ENCODE results near the gene GRK6. TPM values are rescaled to one million over a fixed set of nuclear protein-coding genes. Genes with fewer than 3 reads are reported as not detected.

Gene GRK6
- total RNA-seq, 1 donor from 2014 or later: 25.7 TPM

- no peak for FAIRE-seq
- no peak for DNase-seq (ENCODE audit: low spot score in 2 of 2)
These were observed 22.9 kb downstream of the GRK6 start for GRCh38 chr5:177449140-177450061.

- DNase-seq (ENCODE audit: low spot score in 2 of 2): no peak
- no peak for FAIRE-seq
These were observed 24.4 kb downstream of the GRK6 start for GRCh38 chr5:177450667-177451424.

DNA sequence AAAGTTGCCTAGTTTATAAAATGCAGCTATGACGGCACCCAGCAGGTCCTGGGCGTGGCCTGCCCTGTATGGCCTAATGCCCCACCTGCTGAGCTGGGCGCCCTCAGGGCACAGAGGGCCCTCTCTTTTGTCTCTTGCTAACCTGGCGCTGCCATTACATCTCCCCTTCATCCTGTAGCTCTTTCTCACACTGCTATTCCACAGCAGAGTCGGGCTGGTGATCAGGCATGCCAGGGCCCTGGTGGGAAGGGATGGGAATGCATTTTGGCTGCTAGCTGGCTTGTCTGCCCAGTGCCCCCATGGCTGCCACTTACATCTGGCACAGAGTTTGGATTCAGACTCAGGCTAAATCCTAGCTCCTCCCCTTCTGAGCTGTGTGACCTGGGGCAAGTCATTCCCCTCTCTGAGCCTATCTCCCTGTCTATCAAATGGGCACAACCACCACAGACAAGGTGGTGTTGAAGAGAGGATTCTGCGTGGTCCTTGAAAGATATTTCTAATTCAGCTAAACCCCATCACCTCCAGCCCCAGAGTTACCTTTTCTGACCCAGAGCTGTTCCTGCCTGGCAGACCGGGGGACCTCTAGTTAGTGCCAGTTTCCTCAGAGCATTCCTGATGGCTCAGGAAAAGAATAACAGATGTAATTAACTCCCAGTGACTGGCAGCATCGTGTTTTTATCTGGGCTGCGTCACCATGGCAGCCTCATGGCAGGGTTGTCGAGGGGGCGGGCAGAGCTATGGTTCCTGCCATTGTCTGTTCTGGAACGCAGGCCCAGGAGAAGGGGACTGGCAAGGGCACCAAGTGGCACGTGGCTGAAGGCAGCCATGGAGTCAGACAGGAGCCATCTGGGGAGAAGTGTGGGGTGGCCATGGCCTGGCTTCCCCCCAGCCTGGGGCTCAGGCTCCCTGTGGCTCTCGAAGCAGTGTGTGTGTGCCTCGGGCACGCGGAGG lies 26.5 kb downstream of the GRK6 start:
- DNase-seq (ENCODE audit: low spot score in 2 of 2): no peak
- no peak for FAIRE-seq

GRCh38 chr5:177453852-177454396 lies 27.4 kb downstream of the GRK6 start:
- no peak for DNase-seq (ENCODE audit: low spot score in 2 of 2)

GRCh38 chr5:177454397-177455035 lies 28.0 kb downstream of the GRK6 start:
- FAIRE-seq: no peak
- DNase-seq (ENCODE audit: low spot score in 2 of 2): peak; percentile 98

More at GRCh38 chr5:177453852-177454396, 27.4 kb downstream of the GRK6 start:
- FAIRE-seq: no peak

- no peak for FAIRE-seq
- DNase-seq (ENCODE audit: low spot score in 2 of 2): peak; percentile 77 to 79
These were observed 28.7 kb downstream of the GRK6 start for GRCh38 chr5:177455036-177455660.

GRCh38 chr5:177455661-177456590 lies 29.4 kb downstream of the GRK6 start:
- peak; percentile 91 to 93 for DNase-seq (ENCODE audit: low spot score in 2 of 2)
- FAIRE-seq: no peak

GRCh38 chr5:177456591-177456964 lies 30.1 kb downstream of the GRK6 start:
- FAIRE-seq (no peak), DNase-seq (ENCODE audit: low spot score in 2 of 2) (no peak)

DNA sequence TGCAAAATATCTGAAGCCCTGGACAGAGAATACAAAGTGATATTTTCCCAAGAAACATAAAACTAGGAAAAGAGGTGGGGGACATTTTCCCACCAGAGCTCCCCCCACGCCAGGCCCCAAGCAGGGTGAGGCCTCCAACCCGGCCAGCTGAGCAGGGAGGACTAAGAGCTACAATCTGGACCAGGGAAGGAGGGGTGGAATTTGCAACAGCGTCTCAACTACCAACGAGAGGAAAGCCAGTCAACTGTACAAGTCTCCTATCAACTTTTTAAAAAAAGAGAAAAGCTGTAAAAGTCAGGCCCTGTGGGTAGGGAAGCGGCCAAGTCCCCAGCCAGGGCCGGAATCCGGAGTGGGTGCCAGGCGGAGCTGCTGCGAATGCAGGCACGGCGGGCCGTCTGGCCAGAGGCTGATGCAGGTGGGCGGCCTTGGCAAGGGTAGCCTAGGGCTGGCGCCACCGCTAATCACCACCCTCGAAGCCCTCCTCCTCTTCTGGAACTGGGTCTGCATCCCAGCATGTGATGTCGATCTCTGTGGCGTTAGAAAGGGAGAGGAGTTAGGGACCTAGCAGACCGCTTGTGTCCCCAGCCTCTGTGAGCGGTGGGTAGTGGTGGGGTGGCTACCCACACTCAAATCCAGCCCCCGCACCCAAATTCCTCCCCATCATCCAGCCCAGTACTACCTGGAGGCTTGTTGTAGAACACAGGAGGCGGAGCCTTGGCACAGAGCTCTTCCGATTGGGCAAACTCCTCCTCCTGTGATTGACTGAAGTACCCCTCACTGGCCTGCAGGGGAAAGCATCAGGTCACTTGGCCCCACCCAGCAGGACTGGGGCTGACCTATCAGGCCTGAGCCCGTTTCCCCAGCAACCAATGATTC lies 30.7 kb downstream of the GRK6 start:
- peak; percentile 83 to 92 for DNase-seq (ENCODE audit: low spot score in 2 of 2)
- FAIRE-seq: no peak

DNA sequence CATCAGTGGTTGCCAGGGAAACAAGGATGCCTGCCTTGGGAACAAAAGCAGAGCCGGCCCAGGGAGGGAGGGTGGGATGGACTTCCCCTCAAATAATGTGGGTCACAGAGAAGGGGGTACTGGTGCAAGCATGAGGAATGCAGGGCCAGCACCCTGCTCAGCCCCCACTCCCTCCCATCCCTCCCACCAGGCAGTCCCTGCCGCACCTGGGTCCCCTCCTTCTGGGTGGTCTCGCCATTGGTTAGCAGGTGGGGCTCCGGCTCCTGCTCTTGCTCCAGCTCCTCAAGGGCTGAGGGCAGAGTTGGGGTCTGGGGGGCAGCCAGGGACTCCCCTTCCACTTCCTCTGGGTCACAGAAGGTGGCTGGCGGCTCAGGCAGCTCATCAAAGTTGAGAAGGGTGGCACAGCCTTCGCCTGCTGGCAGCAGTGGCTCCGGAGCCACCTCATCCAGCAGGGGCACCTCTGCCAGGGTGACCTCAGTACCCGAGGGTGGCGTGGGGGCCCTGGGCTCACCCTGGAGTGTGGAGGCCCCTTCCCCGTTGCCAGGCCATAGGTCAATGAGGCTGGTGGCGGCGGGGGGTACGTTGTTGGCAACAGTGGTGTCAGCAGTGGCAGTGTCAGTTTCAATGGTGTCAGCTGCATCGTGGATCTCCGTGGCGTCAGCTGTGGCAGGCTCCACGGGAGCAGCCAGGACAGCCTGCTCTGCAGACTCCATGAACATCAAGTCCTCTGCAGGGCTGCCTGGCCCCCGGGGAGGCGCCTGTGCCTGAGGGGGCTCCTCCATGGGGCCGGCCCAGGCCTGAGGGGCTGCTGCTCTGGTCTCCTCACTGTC lies 31.6 kb downstream of the GRK6 start:
- DNase-seq (ENCODE audit: low spot score in 2 of 2): no peak
- FAIRE-seq: no peak

- FAIRE-seq (no peak), DNase-seq (ENCODE audit: low spot score in 2 of 2) (no peak)
These were observed 32.5 kb downstream of the GRK6 start for GRCh38 chr5:177458912-177459350.

DNA sequence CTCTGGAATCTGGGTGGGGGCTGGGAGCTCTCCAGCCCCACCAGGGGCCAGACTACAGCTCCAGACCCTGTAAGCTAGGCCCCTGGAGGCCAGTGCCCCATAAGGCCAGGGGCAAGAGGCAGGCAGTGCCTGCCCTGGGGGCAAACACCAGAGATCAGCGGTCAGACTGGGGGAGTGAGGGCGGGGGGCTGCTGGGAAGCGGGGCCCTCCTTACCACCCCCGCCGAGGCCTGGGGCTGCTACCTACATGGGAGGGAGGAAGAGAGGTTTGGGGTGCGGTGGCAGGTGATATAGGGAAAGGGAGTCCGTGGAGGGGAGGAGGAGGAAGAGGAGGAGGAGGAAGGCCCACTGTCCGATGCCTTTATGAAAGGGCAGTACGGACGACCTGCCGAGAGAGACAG lies 32.9 kb downstream of the GRK6 start:
- DNase-seq (ENCODE audit: low spot score in 2 of 2) (no peak), FAIRE-seq (no peak)

GRCh38 chr5:177459819-177460628 lies 33.5 kb downstream of the GRK6 start:
- DNase-seq (ENCODE audit: low spot score in 2 of 2) (no peak), FAIRE-seq (no peak)

DNA sequence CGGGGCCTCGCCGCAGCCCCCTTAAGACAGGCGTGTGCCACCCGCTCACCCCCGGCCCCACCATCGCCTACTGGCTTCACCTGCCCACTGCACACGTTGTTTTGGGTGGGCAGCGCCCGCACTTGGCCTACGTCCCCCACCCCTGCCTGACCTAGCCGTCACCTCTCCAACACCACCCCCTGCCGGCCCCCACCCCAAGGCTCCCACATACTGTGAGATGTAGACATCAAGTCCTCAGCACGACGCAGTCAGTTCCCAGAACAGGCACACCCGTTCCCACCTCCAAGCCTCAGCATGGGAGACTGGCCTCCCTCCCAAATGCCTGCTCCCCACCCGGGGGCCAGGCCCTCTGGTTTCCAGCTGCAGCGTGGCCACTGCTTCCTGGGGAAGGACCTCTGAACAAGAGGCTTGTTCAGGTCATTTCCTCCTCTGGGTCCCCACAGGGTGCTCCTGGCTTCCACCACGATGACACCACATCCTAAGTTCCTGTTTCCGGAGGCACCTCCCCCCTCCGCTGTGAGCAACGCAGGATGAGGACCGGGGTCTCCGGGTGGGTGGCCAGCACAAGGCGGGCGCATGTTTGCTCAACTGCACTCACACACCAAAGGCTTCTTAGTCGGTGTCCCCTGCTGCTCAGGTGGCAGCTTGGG lies 35.7 kb downstream of the GRK6 start:
- DNase-seq (ENCODE audit: low spot score in 2 of 2) (no peak), FAIRE-seq (no peak)

DNA sequence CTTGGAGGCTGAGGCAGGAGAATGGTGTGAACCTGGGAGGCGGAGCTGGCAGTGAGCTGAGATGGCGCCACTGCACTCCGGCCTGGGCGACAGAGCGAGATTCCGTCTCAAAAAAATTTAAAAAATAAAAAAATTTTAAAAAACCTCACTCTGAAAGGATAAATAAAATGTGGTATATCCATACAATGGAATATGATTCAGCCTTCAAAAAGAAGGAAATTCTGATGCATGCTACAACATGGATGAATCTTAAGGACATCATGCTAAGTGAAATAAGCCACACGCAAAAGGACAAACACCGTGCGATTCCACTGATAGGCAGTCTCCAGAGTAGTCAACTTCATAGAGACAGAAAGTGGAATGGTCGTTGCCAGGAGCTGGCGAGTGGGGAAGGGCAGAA lies 38.6 kb downstream of the GRK6 start:
- DNase-seq (ENCODE audit: low spot score in 2 of 2) (no peak), FAIRE-seq (no peak)

Measured in frontal cortex (tissue), 4 donors.